Heart left ventricle (tissue), 13 donors: ENCODE results near the gene CNOT1.

Source experiments
- CTCF ChIP-seq, 12 donors: fragments of 200-600 bp; sonication (generic) in 4 of 12; IDR thresholded peaks; one replicate each; pipeline versions ENCODE4 v1.5.0 to v1.8.0; 2018 to 2022; ENCODE audit warnings: antibody characterized with exemption in 12 of 12, mild to moderate bottlenecking in 5 of 12
- POLR2A ChIP-seq, 2 donors: fragments of 450-650 bp; IDR thresholded peaks; one replicate each; pipeline ENCODE4 v1.6.1; 2017; ENCODE audit warnings: antibody characterized with exemption in 2 of 2, mild to moderate bottlenecking in 2 of 2, moderate library complexity in 2 of 2
- donor health status: ischemic (EF 13 %, LVEDD 7.1; RV severe dilation, severe dysfunction).
- donor health status: DM: no; HTN: yes; CAD: no.
- donor health status: DM: no; HTN: no; CAD: no.
- donor health status: ischemic (EF 25% LVEDD 6.9; RV normal size, moderate dysfunction).
- donor health status: ischemic (EF 25% LVEDD 5.7; RV mildly dilated, moderate dysfunction).
- donor health status: ischemic (EF 35%, LVEDD 5.7; RV mildly dilated, moderate dysfunction).
- donor health status: nonischemic (EF 11% LVEDD 7.7; RV severe dilation, severe dysfunction).
- donor health status: DM: yes; HTN: yes; CAD: no.
- donor health status: PGD.
- donor health status: ischemic (EF 29% LVEDD 5.4; RV normal size, mild dysfunction).
- donor health status: nonischemic (EF 23%, LVEDD 6.1; RV moderate dilation, normal function).

DNA sequence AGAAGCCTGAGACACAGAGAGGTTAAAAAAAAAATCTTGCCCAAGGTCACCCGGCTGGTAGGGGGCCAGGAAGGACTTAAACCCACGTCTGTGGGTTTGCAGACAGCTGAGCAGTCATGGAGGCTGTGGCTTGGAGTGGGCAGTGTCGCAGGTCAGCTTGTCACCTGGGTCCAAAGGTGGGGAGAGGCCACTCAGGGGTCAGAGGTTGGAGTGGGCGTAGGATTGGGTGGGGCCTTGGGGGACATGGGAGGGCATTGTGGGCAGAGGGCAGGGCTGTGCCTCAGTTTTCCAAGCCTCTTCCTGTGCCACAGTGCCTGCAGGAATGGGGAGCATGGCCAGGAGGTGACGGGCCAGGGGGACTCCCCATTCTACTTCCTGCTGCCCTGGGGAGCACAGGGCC lies 131.7 kb downstream of the CNOT1 start:
- TF ChIP-seq CTCF (IDR thresholded peaks at IDR 0.05) (no peak), POLR2A (IDR thresholded peaks at IDR 0.05) (no peak)
